Stimulated activated CD4-positive, alpha-beta T cell treated with anti-CD3 and anti-CD28 coated beads, Interleukin-4, amount 100 ng/mL, for 48 hours (primary cell): ENCODE data around the gene CLEC9A.
"Not testable (repeated sequence)": the region's sequence is repeated elsewhere in the genome, so short reads cannot be mapped to it uniquely, and the experiment has no call there.

Experiments used
- DNase-seq, 2 donors: peaks; one replicate each; pipeline ENCODE4 v3.0.0-alpha.2; 2020; ENCODE audit warnings: low read depth in 2 of 2

Gene CLEC9A

GRCh38 chr12:10030446-10030845 lies at the start of gene CLEC9A:
Gene CLEC9A, plus strand, starts transcription at chr12:10030682. Its CDS starts 22,006 bp downstream, at chr12:10052688.
- no peak for DNase-seq

- no peak for DNase-seq
Observed at GRCh38 chr12:9991876-9992275, 38.6 kb upstream of the CLEC9A start.

GRCh38 chr12:9992296-9992695 lies 38.2 kb upstream of the CLEC9A start:
- DNase-seq: no peak

GRCh38 chr12:9999016-9999415 lies 31.5 kb upstream of the CLEC9A start, which contains the start of gene CLEC1B:
Gene CLEC1B, minus strand, starts transcription at chr12:9999121. Its CDS starts 21 bp downstream, at chr12:9999100.
- no peak for DNase-seq

GRCh38 chr12:10001171-10001776 lies 29.2 kb upstream of the CLEC9A start:
- DNase-seq: no peak

- no peak for DNase-seq
Observed at GRCh38 chr12:10012630-10013330, 17.7 kb upstream of the CLEC9A start.

- no peak for DNase-seq
Observed at GRCh38 chr12:10015450-10015849, 15.0 kb upstream of the CLEC9A start.

- DNase-seq: no peak
Observed at GRCh38 chr12:10016881-10017280, 13.6 kb upstream of the CLEC9A start.

GRCh38 chr12:10018386-10018785 lies 12.1 kb upstream of the CLEC9A start:
- no peak for DNase-seq

- no peak for DNase-seq
Observed at GRCh38 chr12:10021342-10021741, 9.1 kb upstream of the CLEC9A start.

GRCh38 chr12:10025236-10025635 lies 5.2 kb upstream of the CLEC9A start:
- no peak for DNase-seq

- DNase-seq: not testable (repeated sequence)
Observed at GRCh38 chr12:10026666-10027065, 3.8 kb upstream of the CLEC9A start.

- DNase-seq: no peak
Observed at GRCh38 chr12:10027311-10027710, 3.2 kb upstream of the CLEC9A start.

- no peak for DNase-seq
Observed at GRCh38 chr12:10027721-10028120, 2.8 kb upstream of the CLEC9A start.

GRCh38 chr12:10031321-10031720 lies 839 bp downstream of the CLEC9A start:
- DNase-seq: no peak

- DNase-seq: no peak
Observed at GRCh38 chr12:10031771-10032175, 1.3 kb downstream of the CLEC9A start.

- DNase-seq: no peak
Observed at GRCh38 chr12:10033783-10034545, 3.5 kb downstream of the CLEC9A start.

GRCh38 chr12:10042167-10042566 lies 11.7 kb downstream of the CLEC9A start:
- no peak for DNase-seq

GRCh38 chr12:10048526-10048925 lies 18.0 kb downstream of the CLEC9A start:
- no peak for DNase-seq

GRCh38 chr12:10052193-10052913 lies 21.9 kb downstream of the CLEC9A start:
- no peak for DNase-seq

GRCh38 chr12:10058387-10058786 lies 27.9 kb downstream of the CLEC9A start:
- no peak for DNase-seq

GRCh38 chr12:10065241-10065640 lies 34.8 kb downstream of the CLEC9A start:
- no peak for DNase-seq
